SK-N-MC (cell line): Measurements from ENCODE around the gene PGAM4.

ENCODE experiments used
- EZH2 ChIP-seq: fragments of 200-600 bp; sonication (generic); IDR thresholded peaks from one replicate; pipeline ENCODE4 v1.6.1; 2017; ENCODE audit warnings: antibody characterized with exemption
- FOXP2 ChIP-seq: optimal IDR thresholded peaks from 2 replicates; pipeline ENCODE3; 2011; ENCODE audit warnings: mild to moderate bottlenecking, moderate library complexity; ENCODE audit not compliant: insufficient read depth; ENCODE audit errors: extremely low read length, control extremely low read depth
- POLR2AphosphoS5 ChIP-seq: IDR thresholded peaks from 2 replicates; pipeline ENCODE4 v1.6.1; 2012; ENCODE audit warnings: mild to moderate bottlenecking, low read depth, low read length, borderline replicate concordance

DNA sequence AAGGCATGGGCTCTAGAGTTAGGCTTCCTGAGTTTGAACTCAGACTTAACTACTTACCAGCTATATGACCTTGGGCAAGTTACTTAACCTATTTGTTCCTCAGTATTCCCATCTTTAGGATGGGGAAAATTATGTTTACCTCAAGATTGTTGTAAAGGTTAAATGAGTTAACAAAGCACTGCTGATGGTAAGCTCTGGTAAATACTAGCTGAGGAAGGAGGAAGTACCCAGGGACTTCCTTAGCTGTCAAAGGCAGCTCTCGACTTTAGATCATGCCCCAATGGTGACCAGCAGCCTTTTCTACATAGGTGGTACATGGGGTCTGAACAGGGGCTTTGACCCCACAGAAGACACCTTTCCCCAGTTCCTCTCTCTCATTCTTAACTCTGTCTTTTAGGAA lies 38.9 kb downstream of the PGAM4 start:
- TF ChIP-seq POLR2AphosphoS5 (no peak), EZH2 (no peak), FOXP2 (no peak)
